ENCODE measurements around the gene PRMT9. TPM values are rescaled to one million over a fixed set of nuclear protein-coding genes. Genes with fewer than 3 reads are reported as not detected.

The PRMT9 gene
- total and polyA plus RNA-seq, 10 of the 15 experiments (the other 5 are each of a cell fraction or from before 2014, with no cell fraction given), result 4.1 to 11.8 (median 7.6) TPM

GRCh38 chr4:147731580-147732517 is 47.9 kb upstream of the PRMT9 start, which contains the start of gene ARHGAP10 (continued):
- TF ChIP-seq HCFC1 (IDR thresholded peaks at IDR 0.05; ENCODE audit: low read length) (no peak), NRF1 (conservative IDR thresholded peaks at IDR 0.05; ENCODE audit: low read depth, low read length) (no peak), IRF3 (IDR thresholded peaks at IDR 0.05) (no peak), HDGF (IDR thresholded peaks at IDR 0.05) (peak; percentile 48; the same call in 1 of the 2 replicates), ATF3 (IDR thresholded peaks at IDR 0.05; ENCODE audit: borderline replicate concordance, extremely low read depth, low read depth, low read length) (no peak), SIX5 (IDR thresholded peaks at IDR 0.05; ENCODE audit: low read depth, low read length, severe bottlenecking) (no peak), REST (IDR thresholded peaks at IDR 0.05; ENCODE audit: low read depth, low read length) (no peak), POLR2A (IDR thresholded peaks at IDR 0.05; ENCODE audit: low read depth, low read length) (peak; percentile 78), ZSCAN29 (IDR thresholded peaks at IDR 0.05) (0 out of 2 replicates have a peak, but pooled peaks have one; percentile 32), HSF1 (IDR thresholded peaks at IDR 0.05; ENCODE audit: low read depth, low read length) (no peak), SMC3 (IDR thresholded peaks at IDR 0.05; ENCODE audit: borderline replicate concordance, low read length) (0 out of 2 replicates have a peak, but pooled peaks have one; percentile 9), ZBTB33 (IDR thresholded peaks at IDR 0.05) (no peak), ZNF687 (IDR thresholded peaks at IDR 0.05) (peak; percentile 85), KLF5 (IDR thresholded peaks at IDR 0.05; ENCODE audit: partially characterized antibody) (no peak), SUZ12 (IDR thresholded peaks at IDR 0.05; ENCODE audit: unreplicated experiment) (no peak)

All from GM12878 (cell line).